ENCODE measurements around the gene IL5RA. TPM values are rescaled to one million over a fixed set of nuclear protein-coding genes. Genes with fewer than 3 reads are reported as not detected.

The IL5RA gene
- total RNA-seq, 1 donor, result not detected

- TF ChIP-seq CTCF (IDR thresholded peaks at IDR 0.05; ENCODE audit: insufficient read depth, low read depth, low read length), result no peak
- no peak for DNase-seq (ENCODE audit: low read depth)
- no peak overlapping the region for H3K4me3 ChIP-seq (ENCODE audit: low read depth, low read length)
These were observed 50.5 kb downstream of the IL5RA start for GRCh38 chr3:3059645-3060044.

GRCh38 chr3:3053974-3054373, 56.2 kb downstream of the IL5RA start:
- TF ChIP-seq CTCF (IDR thresholded peaks at IDR 0.05; ENCODE audit: insufficient read depth, low read depth, low read length), result no peak
- peak overlapping the region; percentile 8 for H3K4me3 ChIP-seq (ENCODE audit: low read depth, low read length)
- peak; percentile 41 for DNase-seq (ENCODE audit: low read depth)

- no peak overlapping the region for H3K4me3 ChIP-seq (ENCODE audit: low read depth, low read length)
- TF ChIP-seq CTCF (IDR thresholded peaks at IDR 0.05; ENCODE audit: insufficient read depth, low read depth, low read length), result no peak
- DNase-seq (ENCODE audit: low read depth), result no peak
These were observed 71.8 kb downstream of the IL5RA start for GRCh38 chr3:3038201-3038991.

GRCh38 chr3:3037156-3037555, 73.0 kb downstream of the IL5RA start:
- TF ChIP-seq CTCF (IDR thresholded peaks at IDR 0.05; ENCODE audit: insufficient read depth, low read depth, low read length), result no peak

GRCh38 chr3:3031326-3031725, 78.8 kb downstream of the IL5RA start:
- no peak overlapping the region for H3K4me3 ChIP-seq (ENCODE audit: low read depth, low read length)
- peak; percentile 31 for DNase-seq (ENCODE audit: low read depth)
- TF ChIP-seq CTCF (IDR thresholded peaks at IDR 0.05; ENCODE audit: insufficient read depth, low read depth, low read length), result no peak

More at GRCh38 chr3:3037156-3037555, 73.0 kb downstream of the IL5RA start:
- no peak overlapping the region for H3K4me3 ChIP-seq (ENCODE audit: low read depth, low read length)
- no peak for DNase-seq (ENCODE audit: low read depth)

- no peak for DNase-seq (ENCODE audit: low read depth)
- no peak overlapping the region for H3K4me3 ChIP-seq (ENCODE audit: low read depth, low read length)
- TF ChIP-seq CTCF (IDR thresholded peaks at IDR 0.05; ENCODE audit: insufficient read depth, low read depth, low read length), result no peak
These were observed 82.1 kb downstream of the IL5RA start for GRCh38 chr3:3027976-3028567.

Data from fibroblast of villous mesenchyme (primary cell).